Hematopoietic multipotent progenitor cell (in vitro differentiated cells): ENCODE data around the gene CORO2B. TPM values are rescaled to one million over a fixed set of nuclear protein-coding genes. Genes with fewer than 3 reads are reported as not detected.

Source experiments
- DNase-seq, 3 donors: peaks; one replicate each; pipeline ENCODE4 v3.0.0-alpha.2; 2011 to 2015; ENCODE audit warnings: low read depth in 2 of 3, low spot score in 2 of 3
- total RNA-seq: library from RNA; depleted of rRNA; stranded (reverse); fragments of >200 nt; gene quantifications from one replicate; pipeline ENCODE4 v1.2.3, GENCODE V29; 2012

The CORO2B gene
- total RNA-seq, 1 donor: under 0.01 TPM

DNA sequence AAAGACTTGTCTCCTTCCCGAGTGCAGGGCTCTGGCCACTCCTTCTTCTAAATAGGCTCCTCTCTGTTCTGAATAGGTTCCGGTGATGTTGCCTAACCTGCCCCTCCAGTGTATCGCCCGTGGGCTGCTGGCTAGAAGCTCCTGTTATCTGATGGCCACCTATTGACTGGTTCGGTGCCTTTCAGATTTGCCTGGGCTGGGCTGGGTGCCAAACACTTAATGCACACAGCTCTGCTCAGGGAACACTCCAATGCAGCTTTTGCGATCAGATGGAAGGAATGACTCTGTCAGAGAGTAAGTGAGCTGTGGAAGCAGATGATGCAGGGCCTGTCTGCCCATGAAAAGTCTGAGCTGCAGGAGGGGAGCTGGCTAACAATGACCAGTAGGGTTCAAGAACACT lies 112.9 kb downstream of the CORO2B start:
- no peak for DNase-seq

DNA sequence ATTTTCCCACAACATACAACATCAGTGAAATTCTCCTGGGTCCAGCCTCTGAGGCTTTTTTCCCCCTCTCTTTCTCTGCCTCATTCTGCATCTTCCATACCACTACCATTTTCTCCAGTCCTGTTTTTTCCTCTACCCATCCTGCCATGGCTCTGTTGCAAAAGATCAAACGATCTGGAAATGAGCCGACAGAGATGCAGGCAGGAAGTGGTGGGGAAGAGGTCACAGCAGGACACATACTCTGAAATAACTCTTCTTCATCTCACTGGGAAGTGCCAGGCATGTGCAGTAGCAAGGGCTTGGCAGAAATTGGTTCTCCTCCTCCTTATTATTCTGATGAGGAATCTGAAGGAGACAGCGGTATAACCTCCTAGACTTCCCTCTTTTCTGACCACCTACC lies 114.3 kb downstream of the CORO2B start:
- DNase-seq: no peak

DNA sequence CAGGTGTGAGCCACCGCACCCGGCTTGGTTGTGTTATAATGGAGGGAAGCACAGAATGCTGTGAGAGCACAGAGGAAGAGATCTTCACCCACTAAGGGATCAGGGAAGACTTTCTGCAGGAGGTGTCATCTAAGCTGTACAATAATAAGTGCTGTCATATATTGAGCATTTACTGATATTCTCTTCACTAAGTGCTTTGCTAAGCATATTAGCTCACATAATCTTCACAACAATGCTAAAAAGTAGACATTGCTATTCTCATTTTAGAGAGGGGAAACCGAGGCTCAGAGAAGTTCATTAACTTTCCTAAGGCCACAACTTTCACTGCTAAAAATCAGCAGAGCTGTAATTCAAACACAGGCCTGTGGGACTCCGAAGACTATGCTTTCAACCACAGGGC lies 115.3 kb downstream of the CORO2B start:
- no peak for DNase-seq

DNA sequence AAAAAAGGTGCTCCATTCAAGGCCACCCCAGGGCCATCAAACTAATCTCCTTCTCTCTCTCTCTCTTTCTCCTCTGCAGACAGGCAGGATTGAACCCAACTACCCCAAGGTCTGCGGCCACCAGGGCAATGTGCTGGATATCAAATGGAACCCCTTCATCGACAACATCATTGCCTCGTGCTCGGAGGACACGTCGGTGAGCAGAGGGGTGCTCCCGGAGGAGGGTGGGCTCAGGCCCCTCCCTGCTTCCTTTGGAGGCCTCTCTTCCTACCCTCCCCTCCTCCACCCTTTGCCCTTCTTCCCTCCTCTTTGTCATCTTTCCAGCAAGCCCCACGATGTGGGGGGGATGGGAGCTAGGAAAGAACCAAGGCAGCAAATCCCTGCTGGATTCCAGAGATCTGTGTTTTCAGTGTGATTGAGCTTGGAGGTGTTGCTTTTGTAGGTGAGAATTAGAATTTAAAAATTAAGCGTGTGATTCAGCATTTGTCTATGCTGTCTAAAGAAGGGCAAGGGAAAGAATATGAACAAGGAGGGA lies 116.3 kb downstream of the CORO2B start:
- no peak for DNase-seq

DNA sequence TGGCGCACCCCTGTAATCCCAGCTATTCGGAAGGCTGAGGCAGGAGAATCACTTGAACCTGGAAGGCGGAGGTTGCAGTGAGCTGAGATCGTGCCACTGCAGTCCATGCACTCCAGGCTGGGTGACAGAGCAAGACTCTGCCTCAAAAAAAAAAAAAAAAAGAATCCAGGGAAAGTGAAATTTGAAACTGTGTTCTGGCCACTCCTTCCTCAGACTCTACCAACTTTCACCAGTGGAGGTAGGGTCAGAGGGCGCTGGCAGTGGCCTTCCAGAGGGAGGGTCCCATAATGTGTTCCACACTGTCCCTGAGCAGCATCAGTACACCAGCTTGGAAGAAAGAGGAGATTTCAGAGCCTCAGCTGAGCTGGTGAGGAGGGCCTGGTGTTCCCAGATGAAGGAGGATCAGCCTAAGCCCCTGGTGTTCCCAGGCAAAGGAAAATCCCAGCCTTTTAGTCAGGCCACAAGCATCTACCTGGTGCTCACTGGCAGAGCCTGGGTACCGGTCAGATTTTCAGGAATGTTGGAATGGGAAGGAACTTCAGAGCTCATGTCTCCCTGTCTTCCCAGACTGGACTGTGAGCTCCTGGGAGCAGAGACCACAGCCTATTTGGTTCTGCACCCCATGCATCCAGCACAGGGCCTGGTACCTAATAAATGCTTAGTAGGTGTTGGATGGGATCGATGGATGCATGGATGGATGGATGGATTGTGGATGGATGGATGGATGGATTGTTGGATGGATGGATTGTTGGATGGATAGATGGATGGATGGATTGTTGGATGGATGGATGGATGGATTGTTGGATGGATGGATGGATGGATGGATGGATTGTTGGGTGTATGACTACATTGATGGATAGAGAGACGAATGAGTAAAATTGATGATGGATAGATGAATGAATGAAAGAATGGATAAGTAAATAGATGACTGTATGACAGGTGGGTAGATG lies 117.9 kb downstream of the CORO2B start:
- DNase-seq: no peak

DNA sequence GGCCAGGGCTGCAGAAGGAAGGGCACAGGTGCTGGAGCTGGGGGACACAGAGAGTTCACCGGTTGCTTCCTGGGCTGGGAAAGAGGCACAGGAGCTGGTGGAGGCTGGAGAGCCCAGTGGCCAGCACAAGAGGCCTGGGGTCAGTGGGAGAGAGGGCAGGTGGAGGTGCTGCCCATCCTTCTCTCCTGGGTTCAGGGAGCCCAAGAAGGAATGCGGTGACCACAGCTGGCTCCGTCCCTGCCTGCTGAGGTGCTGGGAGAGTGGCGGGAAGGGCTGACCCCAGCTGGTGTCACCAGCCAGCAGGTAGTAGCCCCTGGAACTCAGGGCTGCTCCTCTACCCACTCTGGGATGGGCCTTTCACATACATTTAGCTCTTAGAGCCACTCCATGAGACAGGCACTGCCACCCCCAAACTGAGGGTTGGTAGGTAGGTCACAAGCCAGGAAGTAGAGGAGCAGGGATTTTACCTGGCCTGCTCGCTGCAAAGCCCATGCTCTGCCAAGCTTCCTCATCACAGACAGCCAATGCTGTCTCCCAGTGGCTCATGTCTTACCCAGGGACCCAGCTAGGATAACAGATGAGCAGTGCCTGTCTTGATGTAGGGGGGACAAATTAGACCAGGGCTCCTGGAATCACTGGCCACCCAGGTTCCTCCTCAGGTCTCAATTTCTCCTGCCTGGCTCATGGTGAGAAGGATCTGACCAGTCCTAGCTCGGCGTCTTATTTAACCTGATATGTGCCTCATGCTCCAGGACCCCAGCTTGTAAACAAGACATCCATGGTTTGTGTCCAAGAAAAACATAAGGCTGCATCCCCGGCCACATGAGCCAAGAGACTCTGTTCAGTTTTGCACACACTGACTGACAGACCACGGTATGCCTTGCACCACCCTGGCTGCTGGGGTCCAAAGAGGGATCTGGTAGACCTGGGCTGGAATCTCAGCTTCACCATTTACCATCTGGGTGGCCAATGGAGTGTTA lies 119.2 kb downstream of the CORO2B start:
- no peak for DNase-seq

DNA sequence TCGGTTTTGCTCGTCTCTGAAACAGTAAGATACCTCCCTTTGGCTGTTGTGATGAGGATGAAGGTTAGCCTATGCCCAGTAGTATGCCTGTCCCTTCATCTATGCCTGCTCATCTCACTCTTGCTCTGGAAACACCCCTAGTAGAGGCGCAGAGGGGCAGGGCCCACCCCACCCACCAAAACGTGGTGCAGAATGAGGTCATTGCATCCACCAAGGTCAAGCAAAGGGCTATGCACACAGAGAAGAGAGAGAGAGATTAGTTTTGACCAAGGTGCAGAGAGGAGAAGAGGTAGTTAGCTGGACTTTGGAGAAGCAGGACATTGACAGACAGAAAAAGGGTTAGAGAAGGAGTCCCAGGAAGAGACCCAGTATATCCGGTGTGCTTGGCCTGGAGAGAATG lies 119.9 kb downstream of the CORO2B start:
- DNase-seq: no peak

DNA sequence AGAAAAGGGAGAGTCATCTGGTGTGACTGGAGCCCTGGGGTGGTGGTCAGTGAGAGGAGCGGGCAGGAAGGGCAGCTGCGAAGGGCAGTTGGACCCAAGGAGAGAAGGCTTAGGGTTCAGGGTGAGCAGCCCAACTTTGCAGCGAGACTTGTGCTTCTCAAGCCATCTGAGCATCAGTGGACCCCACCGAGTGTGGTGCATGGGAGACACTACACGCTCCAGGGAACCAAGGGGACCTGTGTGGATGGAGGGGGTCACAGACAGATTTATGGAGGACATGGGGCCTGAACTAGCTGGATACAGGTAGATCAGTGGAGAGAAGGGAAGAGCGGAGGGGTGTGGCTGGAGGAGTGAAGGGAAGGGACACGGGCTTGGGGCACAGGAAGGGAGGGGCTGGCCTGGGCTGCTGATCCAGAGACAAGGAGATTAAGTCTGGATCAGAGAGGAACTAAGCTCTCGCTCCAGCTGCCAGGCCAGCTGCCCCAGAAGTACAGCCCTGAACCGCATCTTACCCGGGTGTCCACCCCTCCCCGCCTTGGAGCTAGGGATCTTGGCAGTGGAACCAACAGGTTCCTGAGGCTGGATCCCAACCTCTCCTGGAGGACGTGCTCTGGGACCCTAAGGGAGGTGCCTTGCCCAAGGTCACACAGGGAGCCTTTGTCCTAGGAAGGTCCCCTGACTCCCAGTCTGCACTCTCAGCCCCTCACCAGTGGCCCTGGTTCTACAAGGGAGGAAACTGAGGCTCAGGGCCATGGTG lies 120.5 kb downstream of the CORO2B start:
- no peak for DNase-seq

DNA sequence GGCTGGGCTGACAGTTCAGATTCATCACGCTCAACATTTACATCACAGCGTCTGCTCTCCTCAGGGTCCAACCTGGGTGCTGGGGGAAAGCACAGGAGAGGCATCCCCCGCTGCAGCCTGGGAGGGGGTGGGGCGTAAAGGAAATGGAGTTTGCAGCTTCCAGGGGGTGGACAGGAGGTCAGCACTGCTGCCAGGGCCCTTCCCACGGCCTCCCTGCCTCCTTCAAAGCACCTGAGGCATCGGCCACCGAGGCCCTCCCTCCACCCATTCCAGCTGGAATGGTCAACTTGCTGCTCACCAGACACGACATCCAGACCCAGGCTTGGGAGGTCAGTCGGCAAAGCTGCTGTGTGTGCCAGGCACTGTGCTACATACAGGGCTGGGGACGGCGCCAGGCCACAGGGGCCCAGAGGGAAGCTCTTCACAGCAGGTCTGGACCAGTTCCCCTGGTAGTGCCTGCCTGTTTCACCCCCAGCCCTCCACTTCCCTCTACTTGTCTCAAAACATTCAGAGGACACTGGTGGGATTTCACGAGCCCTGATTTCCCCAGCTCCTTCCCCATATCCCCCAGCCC lies 121.2 kb downstream of the CORO2B start:
- peak in 1 of 3 donors; percentile 21 for DNase-seq

DNA sequence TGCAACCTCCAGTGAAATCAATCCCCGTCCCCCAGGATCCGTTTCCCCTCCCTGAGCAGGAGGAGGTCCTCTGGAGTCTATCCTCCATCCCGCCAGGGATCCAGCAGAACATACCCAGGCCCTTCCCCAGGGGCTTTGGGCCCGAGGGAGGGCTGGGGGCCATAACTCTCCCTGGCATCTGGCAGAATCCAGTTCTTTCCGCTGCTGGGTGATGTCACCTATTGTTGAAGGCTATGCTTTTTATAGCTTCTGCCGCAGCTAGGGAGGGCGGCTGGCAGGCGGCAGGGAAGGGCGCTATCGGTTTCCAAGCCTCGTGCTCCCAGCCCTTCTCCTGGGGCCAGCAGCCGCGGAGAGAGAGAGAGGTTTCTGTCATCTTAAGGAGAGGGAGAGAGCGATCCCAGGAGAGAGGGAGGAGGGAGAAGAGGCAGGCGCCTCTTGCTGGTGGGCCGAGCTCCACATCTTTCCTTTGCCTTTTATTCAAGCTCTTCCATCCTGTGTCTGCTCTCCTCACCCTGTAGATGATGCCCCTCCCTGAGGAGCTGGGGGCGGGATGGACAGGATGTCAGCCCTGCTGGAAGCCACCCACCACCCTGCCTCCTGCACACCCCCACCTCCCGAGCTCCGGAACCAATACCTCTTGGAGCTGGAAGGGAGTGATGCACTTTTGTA lies 121.8 kb downstream of the CORO2B start:
- DNase-seq: peak in 1 of 3 donors; percentile 28

DNA sequence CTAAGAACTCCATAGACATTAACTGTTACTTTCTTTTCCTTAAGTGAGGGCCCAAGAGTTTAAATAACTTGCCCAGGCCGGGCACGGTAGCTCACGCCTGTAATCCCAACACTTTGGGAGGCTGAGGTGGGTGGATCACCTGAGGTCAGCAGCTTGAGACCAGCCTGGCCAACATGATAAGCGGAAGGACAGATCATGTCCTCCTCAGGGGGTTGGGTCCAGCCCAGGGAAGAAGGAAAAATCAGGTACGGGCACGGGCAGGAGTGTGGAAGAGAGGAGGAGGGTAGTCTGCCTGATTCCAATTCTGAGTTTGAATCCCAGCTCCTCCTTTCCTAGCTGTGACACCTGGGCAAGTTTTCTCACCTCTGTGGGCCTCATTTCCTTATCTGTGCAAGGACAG lies 123.1 kb downstream of the CORO2B start:
- DNase-seq: no peak

DNA sequence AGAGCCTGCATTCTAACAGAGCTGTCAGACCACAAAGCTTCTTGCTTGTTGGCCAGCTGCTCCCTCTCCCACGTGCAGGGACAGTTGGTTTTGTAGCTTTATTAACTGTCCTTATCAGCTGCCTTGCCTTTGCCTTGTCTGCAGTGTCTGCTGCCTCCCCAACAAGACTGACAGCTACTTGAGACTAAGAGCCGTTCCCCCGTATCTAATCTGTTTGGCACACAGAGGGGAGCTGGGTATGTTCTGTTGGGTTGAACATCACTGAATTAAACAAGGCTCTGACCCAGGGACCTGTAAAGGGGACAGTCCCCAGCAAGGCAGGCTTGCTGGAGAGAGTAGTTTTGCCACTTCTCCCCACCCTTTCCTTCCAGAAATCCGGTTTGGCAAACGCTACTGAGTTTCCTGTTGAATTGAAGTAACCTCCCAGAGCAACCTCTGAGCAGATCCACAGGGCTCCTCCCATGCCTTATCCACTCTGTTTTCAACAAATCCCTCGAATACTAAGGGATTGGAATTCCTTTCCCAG lies 125.8 kb downstream of the CORO2B start:
- DNase-seq: peak in 1 of 3 donors; percentile 35

DNA sequence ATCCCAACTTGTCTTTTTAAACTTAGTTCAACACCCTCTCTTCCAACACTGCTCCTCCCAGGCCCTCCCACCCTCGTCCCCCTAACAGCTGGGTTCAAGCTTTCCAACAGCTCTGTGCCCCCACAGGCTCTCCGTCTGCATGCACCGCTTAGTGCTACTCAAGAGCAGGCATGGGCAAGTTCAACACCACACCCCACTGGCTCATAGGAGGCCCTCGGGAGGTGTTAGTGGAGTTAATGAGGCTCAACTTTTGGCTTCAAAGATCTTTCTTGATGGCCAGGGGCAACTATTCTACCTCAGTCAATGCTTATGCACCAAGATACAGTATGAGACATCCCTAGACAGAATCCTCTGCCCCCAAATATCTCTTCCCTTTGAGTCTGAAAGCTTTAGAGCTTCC lies 127.5 kb downstream of the CORO2B start:
- no peak for DNase-seq

DNA sequence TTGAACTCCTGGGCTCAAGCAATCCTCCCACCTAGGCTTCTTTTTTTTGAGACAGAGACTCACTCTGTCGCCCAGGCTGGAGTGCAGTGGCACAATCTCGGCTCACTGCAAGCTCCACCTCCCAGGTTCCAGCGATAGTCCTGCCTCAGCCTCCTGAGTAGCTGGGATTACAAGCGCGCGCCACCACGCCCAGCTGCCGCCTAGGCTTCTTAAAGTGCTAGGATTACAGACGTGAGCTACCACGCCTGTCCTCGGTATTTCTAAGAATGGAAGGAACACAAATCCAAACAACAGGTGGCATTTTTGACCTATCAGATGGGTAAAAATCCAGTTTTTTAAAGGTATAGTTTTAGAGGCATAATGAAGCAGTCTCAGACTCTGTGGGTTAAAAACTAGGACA lies 128.1 kb downstream of the CORO2B start:
- DNase-seq: no peak

DNA sequence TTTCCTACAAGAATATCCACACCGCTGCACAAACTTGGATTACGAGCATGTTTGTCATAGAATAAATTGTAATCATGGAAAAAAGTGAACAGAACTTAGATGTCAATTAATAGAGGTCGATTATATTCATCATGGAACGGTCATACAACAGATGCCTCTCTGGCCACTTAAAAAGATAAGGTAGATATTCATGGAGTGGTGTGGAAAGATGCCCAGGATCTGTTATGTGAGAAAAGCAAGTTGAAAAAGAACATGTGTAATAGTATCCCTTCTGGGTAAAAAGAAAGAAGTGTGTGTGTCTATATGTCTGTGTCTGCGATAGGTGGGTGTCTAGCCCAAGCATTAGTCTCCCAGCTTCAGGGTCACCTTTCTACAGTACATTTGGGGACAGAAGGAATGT lies 128.6 kb downstream of the CORO2B start:
- no peak for DNase-seq

DNA sequence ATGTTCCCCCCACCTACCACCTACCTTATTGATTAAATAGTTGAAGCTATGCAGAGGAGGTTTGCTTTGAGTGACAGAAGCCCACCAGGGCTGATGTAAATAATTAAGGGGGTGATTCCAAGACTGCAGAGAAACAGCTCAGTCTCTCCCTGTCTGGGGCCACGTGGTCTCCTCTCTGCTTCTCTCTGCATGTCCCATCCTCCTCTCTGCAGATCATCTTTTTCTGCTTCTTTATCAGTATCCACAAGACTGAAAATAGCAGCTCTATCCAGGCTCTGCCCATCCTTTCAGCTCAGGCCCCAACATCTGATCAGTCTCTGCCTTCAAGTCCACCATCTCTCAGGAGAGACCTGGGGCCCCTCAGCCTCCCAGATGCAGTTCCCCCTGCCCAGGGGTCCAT lies 131.1 kb downstream of the CORO2B start:
- no peak for DNase-seq

DNA sequence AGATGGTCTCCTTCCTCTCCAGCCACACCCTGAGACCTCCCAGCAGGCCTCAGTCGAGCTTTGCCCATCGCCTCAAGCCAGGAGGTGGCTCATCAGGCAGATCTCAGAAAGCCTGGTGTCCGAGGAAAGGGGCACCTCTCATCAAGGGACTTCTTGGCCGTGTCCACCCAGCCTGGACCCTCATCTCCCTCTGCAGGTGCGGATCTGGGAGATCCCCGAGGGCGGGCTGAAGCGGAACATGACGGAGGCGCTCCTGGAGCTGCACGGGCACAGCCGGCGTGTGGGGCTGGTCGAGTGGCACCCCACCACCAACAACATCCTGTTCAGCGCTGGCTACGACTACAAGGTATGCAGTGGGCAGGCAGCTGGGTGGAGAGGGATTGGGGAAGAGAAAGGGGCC lies 131.7 kb downstream of the CORO2B start:
- no peak for DNase-seq

DNA sequence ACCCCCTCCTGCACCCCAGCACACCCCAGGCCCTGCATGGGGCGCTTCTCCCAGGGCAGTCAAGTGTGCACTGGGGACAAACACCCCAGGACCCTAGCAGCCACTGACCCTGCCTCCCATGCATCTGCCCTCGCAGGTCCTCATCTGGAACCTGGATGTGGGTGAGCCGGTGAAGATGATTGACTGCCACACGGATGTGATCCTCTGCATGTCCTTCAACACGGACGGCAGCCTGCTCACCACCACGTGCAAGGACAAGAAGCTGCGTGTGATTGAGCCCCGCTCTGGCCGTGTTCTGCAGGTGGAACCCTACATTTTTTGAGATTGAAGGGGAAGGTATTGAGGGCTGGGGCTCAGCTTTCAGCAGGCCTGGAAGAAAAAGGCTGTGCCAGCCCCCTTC lies 132.6 kb downstream of the CORO2B start:
- no peak for DNase-seq

DNA sequence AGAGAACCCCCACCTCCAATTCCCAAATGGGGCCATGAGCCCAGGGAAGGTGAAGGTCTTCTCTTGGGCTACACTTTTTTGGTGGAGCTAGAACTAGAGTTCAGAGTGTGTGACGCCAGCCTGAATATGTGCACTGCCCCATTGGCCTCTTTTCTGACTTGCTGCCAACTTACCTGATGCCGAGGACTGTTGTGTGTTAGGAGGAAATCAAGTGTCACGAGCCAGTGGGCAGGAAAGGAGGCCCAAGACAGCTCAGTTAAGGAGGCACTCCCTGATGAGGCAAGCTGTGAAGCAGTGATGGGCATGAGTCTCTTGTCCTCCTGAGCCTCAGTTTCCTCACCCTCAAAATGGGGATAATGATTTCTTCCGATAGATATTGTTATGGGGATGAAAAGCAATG lies 134.1 kb downstream of the CORO2B start:
- no peak for DNase-seq
